NCI-H460 (cell line): Measurements from ENCODE around the gene MRPL20. TPM values are rescaled to one million over a fixed set of nuclear protein-coding genes. Genes with fewer than 3 reads are reported as not detected.
"Not testable (repeated sequence)": the region's sequence is repeated elsewhere in the genome, so short reads cannot be mapped to it uniquely, and the experiment has no call there.

Experiments used
- DNase-seq: peaks from one replicate; pipeline ENCODE4 v3.0.0-alpha.2; 2016; ENCODE audit warnings: low read depth; ENCODE audit errors: extremely low read depth
- total RNA-seq: library from RNA; depleted of rRNA; stranded (reverse); fragments of >200 nt; shearing (Covaris generic); gene quantifications from 2 replicates; pipeline ENCODE4 v1.2.3, GENCODE V29; 2014

MRPL20 gene
- total RNA-seq, 1 experiment from 2014 or later, result 136 TPM

GRCh38 chr1:1390675-1391074 is 16.4 kb downstream of the MRPL20 start:
- no peak for DNase-seq

- DNase-seq, result no peak
Measured at GRCh38 chr1:1388078-1388472, 19.0 kb downstream of the MRPL20 start.

- DNase-seq, result no peak
Measured at GRCh38 chr1:1387098-1388077, 19.7 kb downstream of the MRPL20 start.

GRCh38 chr1:1385931-1386330 is 21.2 kb downstream of the MRPL20 start:
- no peak for DNase-seq

- not testable (repeated sequence) for DNase-seq
Measured at GRCh38 chr1:1385339-1385738, 21.8 kb downstream of the MRPL20 start.

GRCh38 chr1:1381294-1381693 is 25.8 kb downstream of the MRPL20 start:
- no peak for DNase-seq

GRCh38 chr1:1380860-1381259 is 26.2 kb downstream of the MRPL20 start:
- DNase-seq, result no peak

GRCh38 chr1:1377540-1378205 is 29.4 kb downstream of the MRPL20 start:
- no peak for DNase-seq

- no peak for DNase-seq
Measured at GRCh38 chr1:1376551-1377226, 30.4 kb downstream of the MRPL20 start.

GRCh38 chr1:1374929-1375662 is 32.0 kb downstream of the MRPL20 start, which contains the start of gene AURKAIP1:
TSS of gene AURKAIP1 (minus strand) at chr1:1375207. CDS start at chr1:1374756, 451 bp downstream.
- DNase-seq, result peak; percentile 98

GRCh38 chr1:1374589-1374928 is 32.5 kb downstream of the MRPL20 start:
- DNase-seq, result no peak

- DNase-seq, result no peak
Measured at GRCh38 chr1:1373815-1374588, 33.1 kb downstream of the MRPL20 start.

GRCh38 chr1:1373051-1373814 is 33.9 kb downstream of the MRPL20 start:
- no peak for DNase-seq

GRCh38 chr1:1371746-1372711 is 35.1 kb downstream of the MRPL20 start:
- DNase-seq, result peak; percentile 31

GRCh38 chr1:1371364-1371745 is 35.7 kb downstream of the MRPL20 start:
- no peak for DNase-seq

- DNase-seq, result no peak
Measured at GRCh38 chr1:1370771-1371300, 36.3 kb downstream of the MRPL20 start.

- not testable (repeated sequence) for DNase-seq
Measured at GRCh38 chr1:1370094-1370493, 37.0 kb downstream of the MRPL20 start.

- no peak for DNase-seq
Measured at GRCh38 chr1:1367315-1367714, 39.8 kb downstream of the MRPL20 start.
